ENCODE measurements around the gene CYSTM1.
"Not testable (repeated sequence)": the region's sequence is repeated elsewhere in the genome, so short reads cannot be mapped to it uniquely, and the experiment has no call there.

CYSTM1 gene

DNA sequence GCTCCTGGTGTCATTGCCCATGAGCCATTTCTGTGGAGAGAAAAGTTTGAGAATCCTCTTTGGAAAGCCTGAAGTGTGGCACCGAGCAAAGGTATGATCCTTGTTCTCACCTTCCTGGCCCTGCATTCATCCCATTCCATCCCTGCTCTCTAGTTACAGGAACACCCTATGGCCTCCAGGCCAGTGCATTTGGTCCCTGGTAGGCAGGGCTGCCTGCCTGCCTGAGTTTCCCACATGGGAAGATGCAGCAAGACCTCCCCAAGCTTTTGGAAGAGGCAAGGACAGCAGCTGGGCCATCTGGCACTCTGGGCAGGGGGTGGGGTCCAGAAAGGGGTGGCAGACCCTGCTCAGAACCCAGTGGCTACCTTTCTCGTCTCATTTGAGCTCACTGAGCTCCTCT lies 24.8 kb upstream of the CYSTM1 start:
- no peak overlapping the region for H3K4me3 ChIP-seq (ENCODE audit: low read depth, low read length)
- no peak for TF ChIP-seq MYC (IDR thresholded peaks at IDR 0.05; ENCODE audit: low read depth, low read length)
- TF ChIP-seq, protein P1, sequence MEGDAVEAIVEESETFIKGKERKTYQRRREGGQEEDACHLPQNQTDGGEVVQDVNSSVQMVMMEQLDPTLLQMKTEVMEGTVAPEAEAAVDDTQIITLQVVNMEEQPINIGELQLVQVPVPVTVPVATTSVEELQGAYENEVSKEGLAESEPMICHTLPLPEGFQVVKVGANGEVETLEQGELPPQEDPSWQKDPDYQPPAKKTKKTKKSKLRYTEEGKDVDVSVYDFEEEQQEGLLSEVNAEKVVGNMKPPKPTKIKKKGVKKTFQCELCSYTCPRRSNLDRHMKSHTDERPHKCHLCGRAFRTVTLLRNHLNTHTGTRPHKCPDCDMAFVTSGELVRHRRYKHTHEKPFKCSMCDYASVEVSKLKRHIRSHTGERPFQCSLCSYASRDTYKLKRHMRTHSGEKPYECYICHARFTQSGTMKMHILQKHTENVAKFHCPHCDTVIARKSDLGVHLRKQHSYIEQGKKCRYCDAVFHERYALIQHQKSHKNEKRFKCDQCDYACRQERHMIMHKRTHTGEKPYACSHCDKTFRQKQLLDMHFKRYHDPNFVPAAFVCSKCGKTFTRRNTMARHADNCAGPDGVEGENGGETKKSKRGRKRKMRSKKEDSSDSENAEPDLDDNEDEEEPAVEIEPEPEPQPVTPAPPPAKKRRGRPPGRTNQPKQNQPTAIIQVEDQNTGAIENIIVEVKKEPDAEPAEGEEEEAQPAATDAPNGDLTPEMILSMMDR (IDR thresholded peaks at IDR 0.05; ENCODE audit: low read depth, low read length): no peak
- TF ChIP-seq MAX (IDR thresholded peaks at IDR 0.05; ENCODE audit: low read depth, low read length): no peak
- TF ChIP-seq POLR2A (IDR thresholded peaks at IDR 0.05; ENCODE audit: extremely low read depth, insufficient read length): no peak
- no peak for DNase-seq (ENCODE audit: low read depth)

- TF ChIP-seq MAX (IDR thresholded peaks at IDR 0.05; ENCODE audit: low read depth, low read length): no peak
- no peak for TF ChIP-seq MYC (IDR thresholded peaks at IDR 0.05; ENCODE audit: low read depth, low read length)
- no peak for TF ChIP-seq POLR2A (IDR thresholded peaks at IDR 0.05; ENCODE audit: extremely low read depth, insufficient read length)
- TF ChIP-seq, protein P1 (IDR thresholded peaks at IDR 0.05; ENCODE audit: low read depth, low read length): no peak
- no peak for DNase-seq (ENCODE audit: low read depth)
- H3K4me3 ChIP-seq (ENCODE audit: low read depth, low read length): no peak overlapping the region
Measured at GRCh38 chr5:140151144-140152021, 23.6 kb upstream of the CYSTM1 start.

DNA sequence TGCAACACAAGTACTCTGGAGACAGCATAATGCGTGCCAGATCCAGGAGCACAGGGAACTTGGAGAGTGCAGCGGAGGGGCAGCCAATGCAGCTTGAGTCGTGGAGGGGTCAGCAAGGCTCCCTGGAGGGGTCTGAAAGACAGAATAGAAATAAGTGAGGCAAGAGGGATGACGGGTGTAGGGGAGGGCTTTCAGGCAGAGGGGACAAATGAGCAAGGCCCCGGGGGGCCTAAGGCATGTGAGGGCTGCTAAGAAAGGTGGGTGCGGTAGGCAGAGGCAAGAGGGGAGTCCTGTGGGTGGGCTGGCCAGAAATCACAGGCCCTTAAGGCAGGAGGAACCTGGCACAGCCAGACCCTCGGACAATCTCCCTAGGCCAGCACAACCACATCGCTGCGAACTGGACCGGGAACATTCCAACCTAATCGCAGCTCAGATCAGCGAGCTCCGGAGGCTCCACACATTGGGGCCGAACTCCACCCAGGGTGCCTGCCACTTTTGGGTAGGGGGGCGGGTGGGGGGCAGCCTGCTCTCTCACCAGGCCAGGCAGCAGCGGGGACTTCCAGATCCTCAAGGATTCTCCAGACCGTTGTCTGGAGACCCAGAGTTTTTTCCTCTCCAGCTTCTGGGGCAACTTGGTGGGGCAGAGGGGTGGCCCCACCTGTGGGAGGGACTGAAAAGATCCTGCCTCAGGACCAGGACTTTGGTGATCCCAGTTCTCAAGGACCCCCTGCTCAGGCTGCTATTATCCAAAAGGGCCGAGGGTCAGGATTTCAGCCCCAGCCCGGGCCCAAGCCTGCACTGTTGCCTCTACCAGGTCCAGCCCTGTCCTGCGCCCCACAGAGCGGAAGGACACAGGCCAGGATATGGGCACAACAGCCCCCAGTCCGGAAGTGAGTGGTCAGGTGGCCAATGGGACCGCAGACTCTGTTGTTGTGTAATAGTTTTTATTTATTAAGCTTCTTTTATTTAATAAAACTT lies 22.7 kb upstream of the CYSTM1 start:
- H3K4me3 ChIP-seq (ENCODE audit: low read depth, low read length): no peak overlapping the region
- TF ChIP-seq MAX (IDR thresholded peaks at IDR 0.05; ENCODE audit: low read depth, low read length) (no peak), MYC (IDR thresholded peaks at IDR 0.05; ENCODE audit: low read depth, low read length) (no peak), POLR2A (IDR thresholded peaks at IDR 0.05; ENCODE audit: extremely low read depth, insufficient read length) (no peak)
- TF ChIP-seq, protein P1 (IDR thresholded peaks at IDR 0.05; ENCODE audit: low read depth, low read length): no peak
- no peak for DNase-seq (ENCODE audit: low read depth)

DNA sequence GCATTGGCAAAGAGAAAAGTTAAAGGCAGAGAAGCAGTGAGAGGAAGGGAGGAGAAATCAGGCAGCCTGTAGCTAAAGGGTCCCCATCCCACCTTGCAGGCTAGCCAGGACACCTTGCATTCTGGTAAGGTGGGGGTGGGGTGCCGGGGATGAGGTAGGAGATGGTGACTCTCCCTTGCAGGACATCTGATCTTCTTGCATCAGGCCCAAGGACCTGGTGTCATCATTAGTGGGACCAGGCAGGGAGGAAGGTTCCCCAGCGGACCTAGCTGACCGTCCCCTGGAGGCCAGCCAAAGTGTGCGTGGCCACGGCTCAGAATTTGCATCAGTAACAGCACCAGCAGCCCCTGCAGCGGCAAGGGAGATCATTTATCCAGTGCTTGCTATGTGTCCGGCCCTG lies 21.7 kb upstream of the CYSTM1 start:
- no peak overlapping the region for H3K4me3 ChIP-seq (ENCODE audit: low read depth, low read length)
- TF ChIP-seq MYC (IDR thresholded peaks at IDR 0.05; ENCODE audit: low read depth, low read length): no peak
- TF ChIP-seq, protein P1 (IDR thresholded peaks at IDR 0.05; ENCODE audit: low read depth, low read length): no peak
- TF ChIP-seq MAX (IDR thresholded peaks at IDR 0.05; ENCODE audit: low read depth, low read length): no peak
- TF ChIP-seq POLR2A (IDR thresholded peaks at IDR 0.05; ENCODE audit: extremely low read depth, insufficient read length): no peak
- DNase-seq (ENCODE audit: low read depth): no peak

- TF ChIP-seq MAX (IDR thresholded peaks at IDR 0.05; ENCODE audit: low read depth, low read length) (no peak), POLR2A (IDR thresholded peaks at IDR 0.05; ENCODE audit: extremely low read depth, insufficient read length) (no peak), MYC (IDR thresholded peaks at IDR 0.05; ENCODE audit: low read depth, low read length) (no peak)
- TF ChIP-seq, protein P1 (IDR thresholded peaks at IDR 0.05; ENCODE audit: low read depth, low read length): no peak
- no peak for DNase-seq (ENCODE audit: low read depth)
- no peak overlapping the region for H3K4me3 ChIP-seq (ENCODE audit: low read depth, low read length)
Measured at GRCh38 chr5:140153905-140154304, 21.1 kb upstream of the CYSTM1 start.

- not testable (repeated sequence) for H3K4me3 ChIP-seq (ENCODE audit: low read depth, low read length); DNase-seq (ENCODE audit: low read depth)
Measured at GRCh38 chr5:140154710-140155381, 20.1 kb upstream of the CYSTM1 start.

All from NB4 (cell line).